ENCODE measurements around the gene TFDP2. TPM values are rescaled to one million over a fixed set of nuclear protein-coding genes. Genes with fewer than 3 reads are reported as not detected.

Gene TFDP2
- total RNA-seq, 3 donors from 2014 or later: 55.9 to 93.5 (median 59.3) TPM

GRCh38 chr3:141894524-141895176 lies 254.7 kb downstream of the TFDP2 start:
- Histone ChIP-seq H3K4me3 (no peak overlapping the region), H3K27me3 (no peaks in the 10 kb centered on the region), H3K36me3 (no peaks in the 10 kb centered on the region), H3K9me3 (no peaks in the 10 kb centered on the region), H3K4me1 (no peaks in the 10 kb centered on the region), H3K27ac (no peak overlapping the region)
- TF ChIP-seq POLR2A (IDR thresholded peaks at IDR 0.05) (no peak), CTCF (IDR thresholded peaks at IDR 0.05) (no peak), POLR2AphosphoS5 (IDR thresholded peaks at IDR 0.05) (no peak)
- intact Hi-C loops (cut with DNase I; ENCODE audit: low total_unique reads): no loop called here
- no peak for DNase-seq (ENCODE audit: low spot score in 2 of 2)

Other genes with a start within 250 kb of the TFDP2 start
- 10 to 100 TPM; 18.7 to 56.3 (median 30.2) TPM for gene GK5, start 76.0 kb upstream of the TFDP2 start, total RNA-seq